ENCODE results near the gene TIMM23. TPM values are rescaled to one million over a fixed set of nuclear protein-coding genes. Genes with fewer than 3 reads are reported as not detected.

TIMM23 gene
- total RNA-seq, 1 donor from 2014 or later, result 65.0 TPM

DNA sequence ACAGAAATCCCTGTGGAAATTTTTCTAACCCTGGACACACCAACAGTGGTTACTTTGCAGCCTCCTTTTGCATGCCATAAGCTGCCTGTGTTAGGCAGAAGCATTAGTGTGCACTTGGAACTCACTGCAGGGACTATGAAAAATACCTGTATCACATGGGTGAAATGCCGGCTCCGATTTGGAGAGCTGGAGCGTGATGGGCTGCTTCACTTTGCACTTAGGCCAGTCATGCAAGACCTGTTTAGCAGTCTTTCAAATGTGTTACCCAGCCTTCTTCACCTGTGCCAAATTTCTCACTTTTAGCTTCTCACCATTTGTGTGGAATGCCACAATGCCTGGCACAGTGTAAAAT is 46.9 kb downstream of the TIMM23 start:
- Mint-ChIP-seq H3K4me3 (no peak overlapping the region), H3K9me3 (no peaks in the 10 kb centered on the region), H3K4me1 (ENCODE audit: unreplicated experiment) (peaks cover 33% of the 10 kb centered on the region), H3K36me3 (peaks cover 14% of the 10 kb centered on the region), H3K27ac (no peak overlapping the region), H3K27me3 (no peaks in the 10 kb centered on the region)
- DNase-seq (ENCODE audit: extremely low spot score, unreplicated experiment), result no peak
- TF ChIP-seq CTCF (conservative IDR thresholded peaks at IDR 0.05), result no peak

- Mint-ChIP-seq H3K27me3 (no peaks in the 10 kb centered on the region), H3K27ac (peak overlapping the region; percentile 15), H3K36me3 (peaks cover 10% of the 10 kb centered on the region), H3K4me1 (ENCODE audit: unreplicated experiment) (peaks cover 35% of the 10 kb centered on the region), H3K9me3 (no peaks in the 10 kb centered on the region), H3K4me3 (no peak overlapping the region)
- DNase-seq (ENCODE audit: extremely low spot score, unreplicated experiment), result no peak
- no peak for TF ChIP-seq CTCF (conservative IDR thresholded peaks at IDR 0.05)
These were observed 47.5 kb downstream of the TIMM23 start for GRCh38 chr10:46019569-46020343.

DNA sequence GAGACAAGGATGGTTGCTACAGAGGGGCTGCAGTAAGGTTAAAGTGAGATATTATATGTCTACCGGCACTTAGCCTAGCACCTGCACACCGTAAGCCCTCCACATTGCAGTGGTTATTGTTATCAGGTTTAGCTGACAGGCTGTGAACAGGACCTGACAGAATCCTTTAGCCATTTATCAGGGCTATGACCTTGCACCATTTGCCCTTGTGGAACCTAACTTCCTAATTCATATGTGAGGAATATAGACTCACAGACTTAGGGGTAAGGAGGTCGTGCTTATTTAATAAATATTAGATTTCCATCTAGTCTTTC is 48.0 kb downstream of the TIMM23 start:
- peaks cover 8% of the 10 kb centered on the region for H3K36me3 Mint-ChIP-seq
- no peak for DNase-seq (ENCODE audit: extremely low spot score, unreplicated experiment)
- no peaks in the 10 kb centered on the region for H3K27me3 Mint-ChIP-seq
- no peak overlapping the region for H3K4me3 Mint-ChIP-seq
- no peaks in the 10 kb centered on the region for H3K9me3 Mint-ChIP-seq
- no peak for TF ChIP-seq CTCF (conservative IDR thresholded peaks at IDR 0.05)
- peaks cover 37% of the 10 kb centered on the region for H3K4me1 Mint-ChIP-seq (ENCODE audit: unreplicated experiment)
- H3K27ac Mint-ChIP-seq, result no peak overlapping the region

DNA sequence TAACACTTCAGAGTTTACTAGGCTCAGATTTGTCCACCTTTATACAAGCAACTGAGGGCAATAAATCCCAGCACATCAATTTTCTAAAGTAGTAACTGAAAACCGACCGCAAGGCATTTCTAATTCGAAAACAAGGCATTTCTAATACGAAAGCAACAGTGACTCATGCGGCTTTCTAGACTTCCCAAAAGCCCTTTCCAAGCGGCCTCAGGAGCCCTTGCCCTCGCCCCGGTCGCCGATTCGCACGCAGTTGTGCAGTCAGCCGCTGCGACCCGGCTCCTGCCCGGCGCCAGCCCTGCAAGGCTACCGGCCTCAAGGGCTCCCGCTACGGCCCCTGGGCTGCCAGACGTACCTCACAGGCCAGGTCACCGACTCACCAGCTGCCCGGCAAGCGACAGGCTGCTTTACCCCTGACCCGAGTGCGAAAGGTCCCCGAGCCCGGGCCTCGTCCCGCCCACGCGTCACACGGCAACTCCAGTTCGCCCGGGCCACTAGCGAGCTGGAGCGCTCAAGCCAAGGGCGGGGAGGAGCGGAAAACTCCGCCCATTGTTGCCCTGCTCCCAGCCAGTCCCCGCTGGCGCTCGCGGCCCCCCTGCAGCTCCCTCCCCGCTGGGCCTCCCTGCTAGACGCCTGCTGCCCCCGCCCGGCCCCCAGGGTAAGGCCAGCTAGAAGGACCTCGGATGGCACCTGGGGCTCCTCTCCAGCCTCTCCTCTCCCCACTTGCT is 50.9 kb downstream of the TIMM23 start:
- no peaks in the 10 kb centered on the region for H3K9me3 Mint-ChIP-seq
- peak overlapping the region; percentile 86 for H3K4me3 Mint-ChIP-seq
- peak overlapping the region; percentile 95 for H3K27ac Mint-ChIP-seq
- TF ChIP-seq CTCF (conservative IDR thresholded peaks at IDR 0.05), result peak; percentile 16
- H3K36me3 Mint-ChIP-seq, result peaks cover 3% of the 10 kb centered on the region
- DNase-seq (ENCODE audit: extremely low spot score, unreplicated experiment), result peak; percentile 83
- H3K27me3 Mint-ChIP-seq, result no peaks in the 10 kb centered on the region
- H3K4me1 Mint-ChIP-seq (ENCODE audit: unreplicated experiment), result peaks cover 48% of the 10 kb centered on the region

GRCh38 chr10:46024948-46025347 is 52.7 kb downstream of the TIMM23 start:
- no peaks in the 10 kb centered on the region for H3K9me3 Mint-ChIP-seq
- H3K27ac Mint-ChIP-seq, result no peak overlapping the region
- H3K4me1 Mint-ChIP-seq (ENCODE audit: unreplicated experiment), result peaks cover 47% of the 10 kb centered on the region

More at GRCh38 chr10:46024948-46025347, 52.7 kb downstream of the TIMM23 start:
- Mint-ChIP-seq H3K4me3 (peak overlapping the region; percentile 1), H3K36me3 (peaks cover 4% of the 10 kb centered on the region), H3K27me3 (no peaks in the 10 kb centered on the region)
- DNase-seq (ENCODE audit: extremely low spot score, unreplicated experiment), result no peak
- TF ChIP-seq CTCF (conservative IDR thresholded peaks at IDR 0.05), result no peak
